Measurements from ENCODE around the gene DIAPH3.

The DIAPH3 gene

GRCh38 chr13:60020288-60020687 is 143.4 kb downstream of the DIAPH3 start:
- no peak for DNase-seq (ENCODE audit: low read depth in 1 of 2, low spot score in 1 of 2)

GRCh38 chr13:60019119-60019993 is 144.4 kb downstream of the DIAPH3 start:
- no peak for DNase-seq (ENCODE audit: low read depth in 1 of 2, low spot score in 1 of 2)

DNA sequence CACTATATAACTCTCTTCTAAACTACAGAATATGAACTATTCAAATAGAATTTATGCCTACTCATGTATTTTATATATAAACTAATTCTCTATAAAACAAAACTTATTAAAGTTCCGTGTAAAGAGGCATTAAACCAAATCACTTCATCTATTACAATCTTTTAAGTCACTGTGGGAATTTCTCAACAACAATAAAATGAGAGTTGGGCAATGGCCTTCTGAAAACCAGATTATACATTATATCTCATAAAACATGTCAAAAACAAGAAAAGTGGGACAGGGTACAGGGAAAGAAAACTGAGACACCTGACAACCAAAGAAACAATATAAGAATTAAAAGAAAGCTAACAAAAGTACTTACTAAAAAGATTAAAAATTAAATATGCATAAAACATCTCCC is 145.2 kb downstream of the DIAPH3 start:
- DNase-seq (ENCODE audit: low read depth in 1 of 2, low spot score in 1 of 2), result no peak

DNA sequence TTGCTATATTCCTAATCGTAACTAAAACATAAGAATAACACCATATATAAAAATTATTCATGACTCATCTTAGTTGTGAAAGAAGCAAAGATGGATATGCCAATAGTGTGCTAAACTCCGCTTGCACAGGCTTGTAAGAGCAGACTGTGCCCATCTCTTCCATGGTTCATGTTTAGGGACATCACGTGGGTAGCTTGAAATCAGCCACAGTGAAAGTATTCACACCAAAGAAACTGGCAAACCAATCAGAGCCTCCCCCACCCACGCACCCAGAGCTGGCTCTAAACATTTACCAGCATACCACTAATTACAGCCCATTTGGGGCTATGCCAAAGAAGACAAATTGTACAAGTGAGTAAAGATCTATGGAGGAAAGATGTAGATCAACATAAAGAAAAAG is 147.5 kb downstream of the DIAPH3 start:
- no peak for DNase-seq (ENCODE audit: low read depth in 1 of 2, low spot score in 1 of 2)

- no peak for DNase-seq (ENCODE audit: low read depth in 1 of 2, low spot score in 1 of 2)
Observed at GRCh38 chr13:60013166-60013565, 150.6 kb downstream of the DIAPH3 start.

- DNase-seq (ENCODE audit: low read depth in 1 of 2, low spot score in 1 of 2), result no peak
Observed at GRCh38 chr13:60012488-60012887, 151.2 kb downstream of the DIAPH3 start.

DNA sequence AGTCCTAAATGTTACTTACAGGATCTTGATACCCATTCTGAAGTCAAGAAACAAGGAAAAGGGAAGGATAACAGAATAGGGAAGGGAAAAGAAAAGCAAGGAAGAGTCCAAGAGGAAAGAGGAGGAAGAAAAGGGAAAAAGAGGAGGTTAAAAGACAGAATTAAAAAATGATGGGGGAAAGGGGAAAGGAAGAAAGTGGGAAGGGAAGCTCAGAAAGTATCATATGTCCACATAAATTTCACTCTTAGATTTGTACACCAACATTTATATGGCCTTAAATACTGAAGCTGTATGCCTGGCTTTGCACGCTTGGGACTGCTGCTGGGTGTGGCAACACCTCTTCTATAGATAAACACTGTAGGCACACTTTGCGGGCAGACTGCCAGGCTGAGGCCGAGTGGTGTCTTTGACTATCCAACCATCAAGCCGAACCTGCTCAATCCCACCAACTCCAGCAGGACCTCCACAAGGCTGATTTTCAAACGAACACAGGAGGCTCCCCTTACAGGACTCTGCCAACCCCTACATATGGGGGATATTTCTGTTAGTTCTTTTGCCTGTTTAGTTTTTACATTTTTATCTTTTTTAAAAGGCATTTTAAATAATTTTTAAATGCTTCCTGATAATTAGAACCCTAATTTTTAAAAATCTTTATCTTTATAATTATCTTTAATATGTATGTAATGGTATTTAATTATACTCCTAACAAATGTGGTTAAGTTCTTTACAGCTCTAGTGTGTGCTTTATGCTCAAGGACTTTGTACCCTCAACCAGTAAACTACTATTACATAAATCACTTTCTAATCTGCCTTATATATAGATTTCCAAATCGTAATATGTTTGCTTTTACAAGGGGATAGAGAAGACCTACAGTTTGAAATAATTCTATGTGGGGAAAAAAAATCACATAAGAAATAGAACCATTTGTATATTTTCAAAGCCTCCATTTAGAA is 154.2 kb downstream of the DIAPH3 start:
- no peak for DNase-seq (ENCODE audit: low read depth in 1 of 2, low spot score in 1 of 2)

DNA sequence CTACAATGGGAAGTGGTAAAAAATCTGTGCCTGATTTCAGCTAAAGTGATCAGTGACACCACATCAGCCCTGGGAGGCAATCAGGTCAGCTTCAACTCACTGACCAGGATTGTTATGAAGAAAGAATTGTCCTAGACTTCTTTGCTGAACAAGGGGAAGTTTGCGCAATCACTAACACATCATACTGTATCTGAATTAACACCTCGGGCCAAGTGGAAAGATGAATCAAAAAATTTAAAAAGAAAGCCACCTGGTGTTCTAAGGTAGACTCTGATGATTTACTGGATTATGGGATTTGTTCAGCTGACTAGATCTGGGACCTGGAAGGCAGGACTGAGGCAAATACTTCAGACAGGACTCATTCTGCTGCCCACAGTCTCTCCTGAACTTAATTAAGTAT is 161.8 kb downstream of the DIAPH3 start:
- DNase-seq (ENCODE audit: low read depth in 1 of 2, low spot score in 1 of 2), result no peak

DNA sequence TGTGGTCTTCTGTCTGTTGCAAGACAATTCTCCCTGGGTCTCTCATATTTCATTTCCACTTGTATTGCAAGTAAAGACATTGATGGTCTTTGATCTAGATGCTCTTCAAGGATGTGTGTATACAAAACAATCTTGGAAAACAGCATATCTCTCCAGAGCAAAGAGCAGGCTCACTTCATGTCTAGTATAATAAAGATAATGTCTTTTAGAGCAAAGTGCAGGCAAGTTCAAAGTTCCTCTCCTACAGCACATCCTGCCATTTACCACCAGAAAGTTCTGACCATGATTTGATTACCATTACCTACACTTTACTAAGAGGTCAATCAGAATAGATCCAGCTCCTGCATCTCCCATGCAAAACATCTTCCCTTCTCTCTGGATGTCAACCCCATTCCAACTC is 162.8 kb downstream of the DIAPH3 start:
- DNase-seq (ENCODE audit: low read depth in 1 of 2, low spot score in 1 of 2), result no peak

DNA sequence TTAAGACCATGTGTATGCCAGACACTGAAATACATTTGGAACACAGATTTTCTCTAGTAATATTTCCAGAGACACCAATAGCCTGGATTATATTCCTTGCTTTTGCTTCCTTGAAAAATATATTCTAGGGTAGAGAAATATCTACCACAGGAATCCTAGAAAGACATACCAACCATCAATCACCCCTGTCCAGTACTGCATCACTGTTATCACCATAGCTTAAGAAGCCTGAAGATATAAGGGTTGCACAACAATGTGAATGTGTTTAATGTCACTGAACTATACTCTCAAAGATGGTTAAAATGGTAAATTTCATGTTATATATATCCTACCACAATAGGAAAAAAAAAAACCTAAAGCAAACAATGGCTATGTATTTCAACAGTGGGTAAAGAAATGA is 163.6 kb downstream of the DIAPH3 start:
- no peak for DNase-seq (ENCODE audit: low read depth in 1 of 2, low spot score in 1 of 2)

GRCh38 chr13:59997976-59998375 is 165.8 kb downstream of the DIAPH3 start:
- DNase-seq (ENCODE audit: low read depth in 1 of 2, low spot score in 1 of 2), result no peak

- no peak for DNase-seq (ENCODE audit: low read depth in 1 of 2, low spot score in 1 of 2)
Observed at GRCh38 chr13:59996461-59996980, 167.2 kb downstream of the DIAPH3 start.

GRCh38 chr13:59991395-59991794 is 172.3 kb downstream of the DIAPH3 start:
- no peak for DNase-seq (ENCODE audit: low read depth in 1 of 2, low spot score in 1 of 2)

DNA sequence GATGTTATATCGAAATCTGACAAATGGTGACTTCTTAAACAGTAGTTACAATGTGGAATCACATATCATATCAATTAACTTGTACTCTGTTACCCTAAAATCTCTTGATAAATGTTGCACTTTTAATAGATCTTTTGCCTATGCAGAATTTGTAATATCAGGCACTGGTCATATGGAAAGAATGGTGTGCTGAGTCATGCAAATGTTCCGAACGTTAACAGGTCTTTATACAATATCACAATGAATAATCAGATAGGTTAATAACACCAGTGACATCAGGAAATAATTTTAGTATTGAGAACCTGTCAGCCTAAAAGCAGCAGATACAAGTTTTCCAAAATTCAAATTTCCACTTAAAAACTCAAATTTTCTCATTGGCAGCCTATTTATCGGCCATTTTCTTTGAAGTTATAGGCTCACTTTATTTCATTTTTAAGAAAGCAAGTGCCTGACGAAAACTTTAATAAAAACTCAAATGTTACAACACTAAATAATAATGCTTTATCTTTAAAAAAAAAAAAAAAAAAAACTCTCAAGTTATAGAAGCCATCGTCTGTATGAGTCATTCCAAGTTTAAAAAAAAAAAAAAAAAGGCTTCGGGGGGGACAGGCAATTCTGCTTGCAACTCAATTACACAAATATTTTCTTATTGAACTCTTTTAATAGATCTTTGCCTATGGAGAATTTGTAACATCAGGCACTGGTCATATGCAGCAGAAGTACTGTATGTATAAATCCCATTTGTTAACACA is 180.9 kb downstream of the DIAPH3 start:
- no peak for DNase-seq (ENCODE audit: low read depth in 1 of 2, low spot score in 1 of 2)

DNA sequence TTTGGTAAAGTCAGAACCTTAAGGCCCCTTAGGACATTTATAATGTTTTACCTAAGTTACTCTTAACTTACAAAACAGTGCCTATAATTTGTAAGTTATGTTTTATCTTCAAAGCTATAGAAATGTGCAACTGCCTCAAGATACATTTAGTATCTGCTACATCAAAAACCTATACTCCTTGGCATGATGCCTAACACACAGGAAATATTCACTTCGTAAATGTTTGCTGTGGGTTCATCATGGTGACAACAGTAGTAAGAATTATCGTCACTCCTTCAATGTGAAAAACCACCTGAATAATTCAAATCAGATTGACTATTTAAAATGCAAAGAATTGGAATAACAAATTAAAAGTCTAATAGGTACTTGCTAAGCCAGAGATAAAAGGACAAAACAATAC is 184.1 kb downstream of the DIAPH3 start:
- DNase-seq (ENCODE audit: low read depth in 1 of 2, low spot score in 1 of 2), result no peak

GRCh38 chr13:59978862-59979261 is 184.9 kb downstream of the DIAPH3 start:
- DNase-seq (ENCODE audit: low read depth in 1 of 2, low spot score in 1 of 2), result no peak

DNA sequence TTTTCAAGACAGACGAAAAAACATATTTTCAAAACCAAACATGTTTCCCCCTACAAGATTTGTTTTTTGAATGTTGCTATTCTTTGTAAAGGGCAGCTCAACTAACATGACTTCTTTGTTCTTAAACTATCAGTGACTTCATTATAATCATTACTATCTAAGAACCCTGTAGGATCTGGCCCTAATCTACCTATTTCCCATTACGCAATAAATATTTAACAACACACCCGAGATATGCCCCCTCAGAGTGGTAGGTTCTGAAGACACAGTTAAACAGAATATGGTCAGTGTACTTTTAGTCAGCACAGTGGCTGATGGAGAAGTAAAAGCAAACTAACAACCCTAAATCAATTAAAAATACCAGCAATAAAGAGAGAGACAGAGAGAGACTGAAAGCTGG is 186.9 kb downstream of the DIAPH3 start:
- DNase-seq (ENCODE audit: low read depth in 1 of 2, low spot score in 1 of 2), result no peak

DNA sequence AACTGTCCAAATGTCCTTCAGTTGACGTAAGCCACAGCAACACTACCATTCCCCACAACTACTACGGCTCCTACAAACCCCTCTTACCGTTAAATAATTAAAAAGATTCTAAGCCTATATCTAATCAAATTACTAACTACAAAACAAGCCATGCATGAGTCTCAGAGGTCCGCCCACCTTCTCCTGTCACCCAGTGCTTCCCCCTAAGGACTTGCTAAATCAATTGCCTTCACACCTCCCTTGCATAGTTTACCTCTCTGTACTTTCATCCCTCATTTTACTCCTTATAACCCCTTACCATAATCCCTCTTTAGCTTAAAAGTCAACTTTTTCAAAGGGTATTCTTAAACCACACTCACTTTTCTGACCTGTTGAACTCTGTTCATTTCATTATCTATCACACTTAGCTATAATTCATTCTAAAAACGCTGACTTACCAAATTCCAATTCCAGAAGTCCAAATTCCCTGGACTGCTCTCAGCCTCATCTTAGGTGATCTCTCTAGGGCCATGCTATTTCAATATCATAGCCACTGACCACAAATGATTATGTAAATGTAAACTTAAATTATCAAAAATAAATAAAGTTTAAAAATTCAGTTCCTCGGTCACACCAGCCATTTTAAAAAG is 187.8 kb downstream of the DIAPH3 start:
- DNase-seq (ENCODE audit: low read depth in 1 of 2, low spot score in 1 of 2), result no peak

- no peak for DNase-seq (ENCODE audit: low read depth in 1 of 2, low spot score in 1 of 2)
Observed at GRCh38 chr13:59970847-59971246, 192.9 kb downstream of the DIAPH3 start.

GRCh38 chr13:59963827-59964226 is 199.9 kb downstream of the DIAPH3 start:
- no peak for DNase-seq (ENCODE audit: low read depth in 1 of 2, low spot score in 1 of 2)

DNA sequence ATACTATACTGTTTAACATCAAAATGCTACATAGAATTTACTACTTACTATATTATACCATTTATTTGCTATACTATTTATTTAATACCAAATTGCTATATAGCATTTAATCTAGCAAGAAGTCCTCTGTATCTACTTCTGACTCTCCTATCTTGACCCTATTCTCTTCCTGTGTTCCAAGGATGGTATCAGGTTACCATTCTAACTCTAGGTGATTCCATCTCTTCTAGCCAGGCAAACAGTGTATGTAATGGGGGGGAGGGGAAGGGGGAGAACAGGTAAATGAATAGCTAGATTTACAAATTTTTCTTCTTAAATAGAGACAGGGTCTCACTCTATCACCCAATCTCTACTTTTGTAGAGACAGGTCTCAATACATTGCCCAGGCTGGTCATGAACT is 200.3 kb downstream of the DIAPH3 start:
- DNase-seq (ENCODE audit: low read depth in 1 of 2, low spot score in 1 of 2), result no peak
